SJSA1 (cell line): Measurements from ENCODE around the gene UBA1. TPM values are rescaled to one million over a fixed set of nuclear protein-coding genes. Genes with fewer than 3 reads are reported as not detected.

Experiments
- DNase-seq, 2 experiments: peaks; one replicate each; pipeline ENCODE4 v3.0.0-alpha.2; 2015 to 2020; ENCODE audit warnings: low spot score in 2 of 2, low read depth in 1 of 2
- H3K27ac ChIP-seq: fragments of 250-450 bp; sonication (Bioruptor Pico); 2 replicates; pipeline ENCODE4 v1.5.1; 2020; ENCODE audit warnings: mild to moderate bottlenecking, moderate library complexity
- H3K27me3 ChIP-seq: fragments of 250-450 bp; sonication (Bioruptor Pico); replicated peaks from 2 replicates; pipeline ENCODE4 v1.5.1; 2020; ENCODE audit warnings: mild to moderate bottlenecking, moderate library complexity
- H3K36me3 ChIP-seq: fragments of 250-450 bp; sonication (Bioruptor Pico); 2 replicates; pipeline ENCODE4 v1.5.1; 2020; ENCODE audit warnings: mild to moderate bottlenecking
- H3K4me1 ChIP-seq: fragments of 250-450 bp; sonication (Bioruptor Pico); replicated peaks from 2 replicates; pipeline ENCODE4 v1.6.1; 2021; ENCODE audit warnings: mild to moderate bottlenecking
- H3K4me3 ChIP-seq: fragments of 250-450 bp; sonication (Bioruptor Pico); 2 replicates; pipeline ENCODE4 v1.5.1; 2020; ENCODE audit warnings: mild to moderate bottlenecking
- H3K9me3 ChIP-seq: fragments of 250-450 bp; sonication (Bioruptor Pico); replicated peaks from 2 replicates; pipeline ENCODE4 v1.5.1; 2020; ENCODE audit warnings: mild to moderate bottlenecking
- total RNA-seq: library from RNA; depleted of rRNA; stranded (reverse); fragments of >200 nt; shearing (Covaris generic); gene quantifications from 2 replicates; pipeline ENCODE4 v1.2.3, GENCODE V29; 2014

Gene UBA1
- total RNA-seq, 1 experiment from 2014 or later: 184 TPM

GRCh38 chrX:47160781-47161180, 32.8 kb upstream of the UBA1 start:
- H3K27ac ChIP-seq: no peak overlapping the region
- H3K4me1 ChIP-seq: no peaks in the 10 kb centered on the region
- no peaks in the 10 kb centered on the region for H3K27me3 ChIP-seq
- no peak for DNase-seq
- H3K36me3 ChIP-seq: peaks cover 15% of the 10 kb centered on the region
- no peak overlapping the region for H3K4me3 ChIP-seq
- H3K9me3 ChIP-seq: no peaks in the 10 kb centered on the region

- Histone ChIP-seq H3K4me1 (no peaks in the 10 kb centered on the region), H3K9me3 (no peaks in the 10 kb centered on the region), H3K36me3 (peaks cover 5% of the 10 kb centered on the region; the same call in 1 of the 2 replicates), H3K27ac (no peak overlapping the region), H3K27me3 (no peaks in the 10 kb centered on the region), H3K4me3 (no peak overlapping the region)
- DNase-seq: no peak
Measured at GRCh38 chrX:47162927-47163583, 30.6 kb upstream of the UBA1 start.

- Histone ChIP-seq H3K4me1 (no peaks in the 10 kb centered on the region), H3K9me3 (no peaks in the 10 kb centered on the region), H3K27me3 (no peaks in the 10 kb centered on the region), H3K27ac (no peak overlapping the region), H3K4me3 (no peak overlapping the region), H3K36me3 (no peaks in the 10 kb centered on the region)
- DNase-seq: no peak
Measured at GRCh38 chrX:47164420-47164819, 29.2 kb upstream of the UBA1 start.

DNA sequence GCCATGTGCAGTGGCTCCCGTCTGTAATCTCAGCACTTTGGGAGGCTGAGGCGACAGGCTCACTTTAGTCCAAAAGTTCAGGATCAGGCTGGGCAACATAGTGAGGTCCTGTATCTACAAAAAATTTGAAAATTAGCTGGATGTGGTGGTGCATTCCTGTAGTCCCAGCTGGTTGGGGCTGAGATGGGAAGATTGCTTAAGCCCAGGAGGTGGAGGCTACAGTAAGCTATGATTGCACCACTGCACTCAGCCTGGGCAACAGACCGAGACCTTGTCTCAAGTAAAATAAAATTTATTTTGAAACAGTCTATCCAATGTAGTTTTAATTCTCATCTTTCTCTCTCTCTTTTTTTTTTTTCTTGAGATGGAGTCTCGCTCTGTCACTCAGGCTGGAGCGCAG, 27.5 kb upstream of the UBA1 start:
- H3K4me3 ChIP-seq: no peak overlapping the region
- DNase-seq: no peak
- H3K4me1 ChIP-seq: no peaks in the 10 kb centered on the region
- H3K9me3 ChIP-seq: no peaks in the 10 kb centered on the region
- H3K27ac ChIP-seq: no peak overlapping the region
- peaks cover 9% of the 10 kb centered on the region for H3K36me3 ChIP-seq
- no peaks in the 10 kb centered on the region for H3K27me3 ChIP-seq

GRCh38 chrX:47168495-47169073, 25.0 kb upstream of the UBA1 start:
- H3K9me3 ChIP-seq: no peaks in the 10 kb centered on the region
- H3K4me1 ChIP-seq: no peaks in the 10 kb centered on the region
- H3K4me3 ChIP-seq: no peak overlapping the region
- H3K27me3 ChIP-seq: no peaks in the 10 kb centered on the region
- no peak for DNase-seq
- H3K36me3 ChIP-seq: peaks cover 18% of the 10 kb centered on the region
- H3K27ac ChIP-seq: no peak overlapping the region

GRCh38 chrX:47169273-47169672, 24.4 kb upstream of the UBA1 start:
- no peak overlapping the region for H3K27ac ChIP-seq
- H3K4me3 ChIP-seq: no peak overlapping the region
- no peaks in the 10 kb centered on the region for H3K27me3 ChIP-seq
- no peaks in the 10 kb centered on the region for H3K9me3 ChIP-seq
- peaks cover 18% of the 10 kb centered on the region for H3K36me3 ChIP-seq
- no peaks in the 10 kb centered on the region for H3K4me1 ChIP-seq
- no peak for DNase-seq

- no peak overlapping the region for H3K27ac ChIP-seq
- H3K4me3 ChIP-seq: no peak overlapping the region
- no peak for DNase-seq
- H3K36me3 ChIP-seq: peaks cover 18% of the 10 kb centered on the region
- H3K9me3 ChIP-seq: no peaks in the 10 kb centered on the region
- H3K27me3 ChIP-seq: no peaks in the 10 kb centered on the region
- no peaks in the 10 kb centered on the region for H3K4me1 ChIP-seq
Measured at GRCh38 chrX:47169726-47170515, 23.7 kb upstream of the UBA1 start.

DNA sequence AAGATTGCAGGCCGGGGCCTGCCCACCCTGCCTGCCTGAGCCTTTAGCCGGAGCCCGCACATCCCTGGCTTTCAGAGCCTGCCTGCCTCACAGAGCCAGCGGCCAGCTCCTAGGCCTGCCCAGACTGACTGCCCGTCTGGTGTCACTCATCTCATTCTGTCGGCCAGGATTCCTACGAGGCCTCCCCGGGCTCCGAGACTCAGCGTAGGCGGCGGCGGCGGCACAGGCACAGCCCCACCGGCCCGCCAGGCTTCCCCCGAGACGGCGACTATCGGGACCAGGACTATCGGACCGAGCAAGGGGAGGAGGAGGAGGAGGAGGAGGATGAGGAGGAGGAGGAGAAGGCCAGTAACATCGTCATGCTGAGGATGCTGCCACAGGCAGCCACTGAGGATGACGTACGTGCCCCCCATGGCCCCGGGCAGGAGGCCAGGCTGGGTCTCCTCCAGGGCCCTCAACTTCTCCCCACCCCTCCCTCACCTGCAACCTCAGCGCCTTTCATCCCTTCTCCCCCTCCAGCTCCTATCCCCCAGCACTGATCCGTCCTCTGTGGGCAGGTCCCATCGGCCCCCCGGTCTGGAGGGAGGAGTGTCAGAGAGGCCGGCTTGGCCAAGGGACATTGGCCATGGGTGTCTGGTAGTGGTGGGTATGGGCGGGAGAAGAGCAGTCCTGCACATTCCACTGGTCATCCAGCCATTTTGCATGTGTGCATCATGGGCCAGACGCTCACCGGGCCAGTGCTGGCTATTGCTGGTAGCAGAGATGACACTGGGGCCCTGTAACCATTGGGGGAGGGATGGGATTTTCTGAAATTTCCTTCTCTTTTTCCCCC, 22.6 kb upstream of the UBA1 start:
- no peaks in the 10 kb centered on the region for H3K27me3 ChIP-seq
- H3K27ac ChIP-seq: no peak overlapping the region
- no peaks in the 10 kb centered on the region for H3K9me3 ChIP-seq
- H3K36me3 ChIP-seq: peaks cover 19% of the 10 kb centered on the region
- no peak for DNase-seq
- H3K4me3 ChIP-seq: no peak overlapping the region
- H3K4me1 ChIP-seq: no peaks in the 10 kb centered on the region

DNA sequence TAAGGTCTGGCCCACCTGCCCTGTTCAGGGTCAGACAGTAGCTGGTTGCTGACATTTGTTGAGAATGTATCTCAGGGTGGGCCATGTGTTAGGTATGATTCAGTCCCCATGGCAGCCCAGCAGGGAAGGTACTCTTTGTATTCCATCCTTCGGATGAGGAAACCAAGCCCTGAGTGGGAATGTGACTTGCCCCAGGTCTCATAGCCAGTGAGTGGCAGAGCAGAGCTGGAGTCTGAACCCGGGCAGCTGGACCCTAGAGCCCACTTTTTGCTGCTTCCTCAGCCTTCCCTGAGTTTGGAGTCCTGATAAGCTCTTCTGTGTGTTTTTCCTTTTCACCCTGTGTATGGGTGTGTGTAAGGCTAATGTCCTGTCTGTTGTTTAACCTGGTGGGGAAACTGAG, 21.6 kb upstream of the UBA1 start:
- Histone ChIP-seq H3K27ac (no peak overlapping the region), H3K4me3 (no peak overlapping the region), H3K9me3 (no peaks in the 10 kb centered on the region), H3K4me1 (no peaks in the 10 kb centered on the region), H3K27me3 (no peaks in the 10 kb centered on the region), H3K36me3 (peaks cover 22% of the 10 kb centered on the region)
- DNase-seq: no peak

DNA sequence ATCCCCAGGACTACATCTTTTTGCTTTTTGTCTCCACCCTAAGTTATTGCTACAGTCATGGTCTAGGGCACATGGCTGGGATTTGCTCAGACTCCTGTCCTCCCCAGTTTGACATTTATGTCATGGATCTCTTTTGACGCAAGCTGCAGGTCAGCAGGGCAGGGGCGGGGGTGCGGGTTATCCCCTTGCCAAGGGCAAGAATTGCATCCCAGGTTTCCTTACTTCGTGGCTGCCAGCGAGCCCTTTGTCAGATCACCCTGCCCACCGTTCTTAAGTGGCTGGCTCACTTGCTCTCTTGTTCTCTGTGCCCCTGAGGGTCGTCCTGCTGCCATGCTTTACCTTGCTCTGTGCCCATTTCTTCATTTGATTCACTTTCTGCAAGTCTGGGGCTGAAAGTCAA, 21.1 kb upstream of the UBA1 start:
- peaks cover 25% of the 10 kb centered on the region for H3K36me3 ChIP-seq
- no peak for DNase-seq
- no peaks in the 10 kb centered on the region for H3K9me3 ChIP-seq
- H3K27ac ChIP-seq: no peak overlapping the region
- H3K4me3 ChIP-seq: no peak overlapping the region
- H3K4me1 ChIP-seq: no peaks in the 10 kb centered on the region
- H3K27me3 ChIP-seq: no peaks in the 10 kb centered on the region

- Histone ChIP-seq H3K9me3 (no peaks in the 10 kb centered on the region), H3K27me3 (no peaks in the 10 kb centered on the region), H3K4me1 (no peaks in the 10 kb centered on the region), H3K4me3 (no peak overlapping the region), H3K27ac (no peak overlapping the region), H3K36me3 (peaks cover 25% of the 10 kb centered on the region)
- DNase-seq: no peak
Measured at GRCh38 chrX:47172971-47173792, 20.4 kb upstream of the UBA1 start.

GRCh38 chrX:47174376-47174775, 19.3 kb upstream of the UBA1 start:
- H3K27ac ChIP-seq: no peak overlapping the region
- no peaks in the 10 kb centered on the region for H3K4me1 ChIP-seq
- H3K27me3 ChIP-seq: no peaks in the 10 kb centered on the region
- H3K36me3 ChIP-seq: peaks cover 31% of the 10 kb centered on the region
- H3K9me3 ChIP-seq: no peaks in the 10 kb centered on the region
- no peak overlapping the region for H3K4me3 ChIP-seq
- DNase-seq: no peak
